GM12878 (cell line): ENCODE data around the gene ARPC1A. TPM values are rescaled to one million over a fixed set of nuclear protein-coding genes. Genes with fewer than 3 reads are reported as not detected.
A peak's percentile ranks its signal among the peaks of the same experiment; 100 is the strongest.

Experiments used
- BRCA1 ChIP-seq: IDR thresholded peaks from 2 replicates; pipeline ENCODE4 v1.6.1; 2011; ENCODE audit warnings: low read depth, low read length, improper control_type of control experiment
- CBX3 ChIP-seq: fragments of 200-600 bp; sonication (generic); IDR thresholded peaks from 2 replicates; pipeline ENCODE4 v1.6.1; 2016; ENCODE audit warnings: low read depth, borderline replicate concordance
- CEBPZ ChIP-seq: fragments of 150-350 bp; IDR thresholded peaks from 2 replicates; pipeline ENCODE4 v1.6.1; 2016; ENCODE audit warnings: low read depth, low read length
- CREB1 ChIP-seq: IDR thresholded peaks from 2 replicates; pipeline ENCODE4 v1.6.1; 2012; ENCODE audit warnings: low read depth, mild to moderate bottlenecking, inconsistent platforms
- CREM ChIP-seq: IDR thresholded peaks from 2 replicates; pipeline ENCODE4 v1.6.1; 2014; ENCODE audit warnings: antibody characterized with exemption, low read depth
- DPF2 ChIP-seq: fragments of 450-650 bp; IDR thresholded peaks from 2 replicates; pipeline ENCODE4 v1.6.1; 2017; ENCODE audit warnings: mild to moderate bottlenecking
- FOS ChIP-seq: IDR thresholded peaks from 3 replicates; pipeline ENCODE4 v1.6.1; 2011; ENCODE audit warnings: borderline replicate concordance; ENCODE audit not compliant: insufficient read length; ENCODE audit errors: extremely low read depth
- GABPA ChIP-seq: IDR thresholded peaks from 2 replicates; pipeline ENCODE4 v1.6.1; 2014; ENCODE audit warnings: antibody characterized with exemption, low read depth, mild to moderate bottlenecking, inconsistent platforms
- HDAC2 ChIP-seq: fragments of 200-600 bp; sonication (generic); IDR thresholded peaks from 2 replicates; pipeline ENCODE4 v1.6.1; 2017
- HDAC6 ChIP-seq: fragments of 200-600 bp; sonication (generic); IDR thresholded peaks from one replicate; pipeline ENCODE4 v1.8.0; 2017; ENCODE audit warnings: antibody characterized with exemption; ENCODE audit not compliant: unreplicated experiment
- IKZF1 ChIP-seq: fragments of 450-650 bp; conservative IDR thresholded peaks from 2 replicates; pipeline ENCODE4 v1.6.1; 2017; ENCODE audit warnings: antibody characterized with exemption, mild to moderate bottlenecking
- IRF4 ChIP-seq: IDR thresholded peaks from 2 replicates; pipeline ENCODE4 v1.6.1; 2011; ENCODE audit warnings: low read depth, low read length
- KAT2A ChIP-seq: conservative IDR thresholded peaks from 2 replicates; pipeline ENCODE4 v1.6.1; 2011; ENCODE audit warnings: low read depth, low read length; ENCODE audit not compliant: control insufficient read depth
- MEF2B ChIP-seq: fragments of 450-650 bp; IDR thresholded peaks from 2 replicates; pipeline ENCODE4 v1.6.1; 2018; ENCODE audit warnings: mild to moderate bottlenecking, moderate library complexity; ENCODE audit not compliant: partially characterized antibody, poor library complexity, severe bottlenecking
- NFYA ChIP-seq: IDR thresholded peaks from 2 replicates; pipeline ENCODE4 v1.6.1; 2011; ENCODE audit warnings: low read depth, mild to moderate bottlenecking, low read length, improper control_type of control experiment, borderline replicate concordance
- NRF1 ChIP-seq: conservative IDR thresholded peaks from 2 replicates; pipeline ENCODE4 v1.6.1; 2011; ENCODE audit warnings: mild to moderate bottlenecking, low read depth, low read length, improper control_type of control experiment
- PML ChIP-seq: IDR thresholded peaks from 2 replicates; pipeline ENCODE4 v1.6.1; 2012; ENCODE audit warnings: low read length, inconsistent platforms
- POLR2AphosphoS2 ChIP-seq: IDR thresholded peaks from 2 replicates; pipeline ENCODE4 v1.6.1; 2011; ENCODE audit warnings: low read depth, mild to moderate bottlenecking, low read length, improper control_type of control experiment, moderate library complexity
- SIX5 ChIP-seq: IDR thresholded peaks from 2 replicates; pipeline ENCODE4 v1.6.1; 2011; ENCODE audit warnings: mild to moderate bottlenecking, low read depth, low read length, moderate library complexity; ENCODE audit not compliant: severe bottlenecking
- SP1 ChIP-seq: IDR thresholded peaks from one replicate; pipeline ENCODE4 v1.6.1; 2011; ENCODE audit warnings: low read depth, low read length
- SREBF2 ChIP-seq: IDR thresholded peaks from 2 replicates; pipeline ENCODE4 v1.6.1; 2012; ENCODE audit warnings: mild to moderate bottlenecking, low read length
- TCF3 ChIP-seq: IDR thresholded peaks from 2 replicates; pipeline ENCODE4 v1.6.1; 2012; ENCODE audit warnings: low read depth, mild to moderate bottlenecking, low read length, borderline replicate concordance; ENCODE audit not compliant: insufficient read depth
- TCF7 ChIP-seq: IDR thresholded peaks from 2 replicates; pipeline ENCODE4 v1.6.1; 2014; ENCODE audit warnings: antibody characterized with exemption, borderline replicate concordance
- ZBED1 ChIP-seq: IDR thresholded peaks from 2 replicates; pipeline ENCODE4 v1.6.1; 2016; ENCODE audit warnings: borderline replicate concordance
- ZNF384 ChIP-seq: IDR thresholded peaks from 2 replicates; pipeline ENCODE4 v1.6.1; 2012; ENCODE audit warnings: low read depth, mild to moderate bottlenecking, low read length, improper control_type of control experiment, borderline replicate concordance
- ZNF622 ChIP-seq: fragments of 450-650 bp; IDR thresholded peaks from 2 replicates; pipeline ENCODE4 v1.6.1; 2017; ENCODE audit warnings: mild to moderate bottlenecking, inconsistent platforms
- polyA plus RNA-seq, 11 experiments: library from polyadenylated mRNA; depleted of rRNA in 4 of 11; unstranded in 6 of 11; stranded (reverse) in 5 of 11; fragments of >200 nt; fragmentation: Nextera tagmentation in 4 of 11; fragmentation: Illumina TruSeq in 1 of 11; extraction: Ambion mirVana in 4 of 11; extraction: Trizol in 1 of 11; gene quantifications; 1 replicate in 1 of 11; 2 replicates in 10 of 11; pipeline versions ENCODE4 v1.2.1 to v1.2.3, GENCODE V29; 2011 to 2016; ENCODE audit warnings: inconsistent platforms in 2 of 11, missing spikeins in 2 of 11, low read depth in 1 of 11
- total RNA-seq, 4 experiments: library from RNA; depleted of rRNA in 3 of 4; stranded (reverse); fragments of >200 nt in 3 of 4; fragmentation: Illumina TruSeq in 1 of 4; extraction: Trizol in 1 of 4; gene quantifications; 2 replicates each; pipeline versions ENCODE4 v1.2.1 to v1.2.3, GENCODE V29; 2013 to 2021
- TF ChIP-seq, protein P1 (sequence below): fragments of 450-650 bp; formaldehyde crosslinking; IDR thresholded peaks from 2 replicates; pipeline ENCODE4 v1.5.0; 2022; ENCODE audit warnings: mild to moderate bottlenecking, missing genetic modification characterization

Gene ARPC1A
- total and polyA plus RNA-seq, 10 of the 15 experiments (the other 5 are each of a cell fraction or from before 2014, with no cell fraction given): 42.3 to 152 (median 72.1) TPM

DNA sequence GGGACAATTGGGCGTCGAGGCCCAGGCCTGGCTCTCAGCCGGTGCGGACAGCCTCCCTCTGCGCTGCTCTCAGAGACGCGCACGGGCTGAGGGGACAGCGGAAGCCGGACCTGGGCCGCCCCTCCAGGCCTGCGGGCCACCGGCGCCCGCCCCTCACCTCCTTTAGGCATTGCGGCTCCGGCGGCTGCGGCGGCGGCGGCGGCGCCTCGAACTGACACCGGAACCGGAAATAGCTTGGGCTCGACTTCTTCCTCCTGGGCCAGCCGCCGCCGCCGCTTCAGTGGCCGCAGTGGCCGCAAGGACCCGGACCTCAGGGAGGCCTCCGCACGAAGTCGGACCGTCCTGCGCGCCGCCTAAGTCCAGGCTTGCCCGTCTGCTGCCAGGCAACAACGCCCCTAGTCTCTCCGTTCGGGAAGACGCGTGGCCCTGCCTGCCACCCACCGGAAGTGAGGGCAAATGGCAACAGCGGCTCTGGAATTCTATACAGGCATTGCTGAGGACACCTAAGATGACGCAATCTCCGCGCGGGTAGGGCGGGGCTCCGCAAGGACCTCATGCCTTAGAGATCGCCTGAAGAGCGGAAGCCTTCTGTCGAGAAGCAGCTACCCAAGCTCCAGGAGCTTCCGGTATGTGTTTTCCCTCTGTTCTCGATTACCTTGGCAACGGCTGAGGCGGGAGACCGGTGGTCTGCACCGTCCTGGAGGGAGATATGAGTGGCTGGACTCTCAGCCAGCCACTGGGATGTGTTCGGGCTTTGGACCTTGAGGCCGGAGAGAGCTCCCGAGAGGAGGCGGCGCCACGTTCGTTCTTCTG lies 82.9 kb downstream of the ARPC1A start, which contains the start of the genes BUD31 and PDAP1 (continued):
- TF ChIP-seq NFYA: no peak
- TF ChIP-seq FOS: no peak
- TF ChIP-seq TCF3: peak; percentile 60; the same call in 1 of the 2 replicates
- peak; percentile 93 for TF ChIP-seq POLR2AphosphoS2
- TF ChIP-seq BRCA1: no peak
- TF ChIP-seq, protein P1, sequence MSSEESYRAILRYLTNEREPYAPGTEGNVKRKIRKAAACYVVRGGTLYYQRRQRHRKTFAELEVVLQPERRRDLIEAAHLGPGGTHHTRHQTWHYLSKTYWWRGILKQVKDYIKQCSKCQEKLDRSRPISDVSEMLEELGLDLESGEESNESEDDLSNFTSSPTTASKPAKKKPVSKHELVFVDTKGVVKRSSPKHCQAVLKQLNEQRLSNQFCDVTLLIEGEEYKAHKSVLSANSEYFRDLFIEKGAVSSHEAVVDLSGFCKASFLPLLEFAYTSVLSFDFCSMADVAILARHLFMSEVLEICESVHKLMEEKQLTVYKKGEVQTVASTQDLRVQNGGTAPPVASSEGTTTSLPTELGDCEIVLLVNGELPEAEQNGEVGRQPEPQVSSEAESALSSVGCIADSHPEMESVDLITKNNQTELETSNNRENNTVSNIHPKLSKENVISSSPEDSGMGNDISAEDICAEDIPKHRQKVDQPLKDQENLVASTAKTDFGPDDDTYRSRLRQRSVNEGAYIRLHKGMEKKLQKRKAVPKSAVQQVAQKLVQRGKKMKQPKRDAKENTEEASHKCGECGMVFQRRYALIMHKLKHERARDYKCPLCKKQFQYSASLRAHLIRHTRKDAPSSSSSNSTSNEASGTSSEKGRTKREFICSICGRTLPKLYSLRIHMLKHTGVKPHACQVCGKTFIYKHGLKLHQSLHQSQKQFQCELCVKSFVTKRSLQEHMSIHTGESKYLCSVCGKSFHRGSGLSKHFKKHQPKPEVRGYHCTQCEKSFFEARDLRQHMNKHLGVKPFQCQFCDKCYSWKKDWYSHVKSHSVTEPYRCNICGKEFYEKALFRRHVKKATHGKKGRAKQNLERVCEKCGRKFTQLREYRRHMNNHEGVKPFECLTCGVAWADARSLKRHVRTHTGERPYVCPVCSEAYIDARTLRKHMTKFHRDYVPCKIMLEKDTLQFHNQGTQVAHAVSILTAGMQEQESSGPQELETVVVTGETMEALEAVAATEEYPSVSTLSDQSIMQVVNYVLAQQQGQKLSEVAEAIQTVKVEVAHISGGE: no peak
- TF ChIP-seq DPF2: no peak
- TF ChIP-seq GABPA: peak; percentile 93
- TF ChIP-seq SP1: peak; percentile 41
- TF ChIP-seq KAT2A: no peak
- no peak for TF ChIP-seq NRF1
- peak; percentile 56 for TF ChIP-seq MEF2B
- TF ChIP-seq CREM: peak; percentile 82
- TF ChIP-seq PML: peak; percentile 97
- TF ChIP-seq SIX5: no peak
- TF ChIP-seq HDAC2: 0 out of 2 replicates have a peak, but pooled peaks have one; percentile 36
- TF ChIP-seq IKZF1: peak; percentile 93
- TF ChIP-seq ZNF384: no peak
- TF ChIP-seq CEBPZ: no peak
- no peak for TF ChIP-seq TCF7
- TF ChIP-seq ZBED1: peak; percentile 41; the same call in 1 of the 2 replicates
- TF ChIP-seq CREB1: peak; percentile 93
- TF ChIP-seq ZNF622: no peak
- TF ChIP-seq IRF4: peak; percentile 5; the same call in 1 of the 2 replicates
- no peak for TF ChIP-seq HDAC6
- TF ChIP-seq SREBF2: peak; percentile 60; the same call in 1 of the 2 replicates
- no peak for TF ChIP-seq CBX3
